ENCODE results near the gene RAMP3.
"Not testable (repeated sequence)": the region's sequence is repeated elsewhere in the genome, so short reads cannot be mapped to it uniquely, and the experiment has no call there.

RAMP3 gene

GRCh38 chr7:45193828-45194227, 36.2 kb downstream of the RAMP3 start:
- DNase-seq (ENCODE audit: low spot score): no peak

- DNase-seq (ENCODE audit: low spot score): no peak
Measured at GRCh38 chr7:45196374-45196773, 38.8 kb downstream of the RAMP3 start.

GRCh38 chr7:45197461-45197860, 39.9 kb downstream of the RAMP3 start:
- DNase-seq (ENCODE audit: low spot score): no peak

- DNase-seq (ENCODE audit: low spot score): no peak
Measured at GRCh38 chr7:45198986-45199385, 41.4 kb downstream of the RAMP3 start.

GRCh38 chr7:45199506-45199905, 41.9 kb downstream of the RAMP3 start:
- DNase-seq (ENCODE audit: low spot score): no peak

- DNase-seq (ENCODE audit: low spot score): no peak
Measured at GRCh38 chr7:45202625-45203024, 45.0 kb downstream of the RAMP3 start.

- no peak for DNase-seq (ENCODE audit: low spot score)
Measured at GRCh38 chr7:45203036-45203435, 45.4 kb downstream of the RAMP3 start.

GRCh38 chr7:45203459-45203858, 45.9 kb downstream of the RAMP3 start:
- DNase-seq (ENCODE audit: low spot score): no peak

GRCh38 chr7:45203936-45204445, 46.4 kb downstream of the RAMP3 start:
- no peak for DNase-seq (ENCODE audit: low spot score)

GRCh38 chr7:45206266-45206665, 48.7 kb downstream of the RAMP3 start:
- DNase-seq (ENCODE audit: low spot score): not testable (repeated sequence)

- DNase-seq (ENCODE audit: low spot score): not testable (repeated sequence)
Measured at GRCh38 chr7:45209909-45210308, 52.3 kb downstream of the RAMP3 start.

GRCh38 chr7:45211066-45211465, 53.5 kb downstream of the RAMP3 start:
- DNase-seq (ENCODE audit: low spot score): no peak

GRCh38 chr7:45211958-45212357, 54.4 kb downstream of the RAMP3 start:
- DNase-seq (ENCODE audit: low spot score): no peak

- DNase-seq (ENCODE audit: low spot score): no peak
Measured at GRCh38 chr7:45212606-45213005, 55.0 kb downstream of the RAMP3 start.

GRCh38 chr7:45215601-45216062, 58.0 kb downstream of the RAMP3 start:
- no peak for DNase-seq (ENCODE audit: low spot score)

- no peak for DNase-seq (ENCODE audit: low spot score)
Measured at GRCh38 chr7:45216181-45216580, 58.6 kb downstream of the RAMP3 start.

- DNase-seq (ENCODE audit: low spot score): no peak
Measured at GRCh38 chr7:45216622-45217165, 59.1 kb downstream of the RAMP3 start.

- peak; percentile 36 for DNase-seq (ENCODE audit: low spot score)
Measured at GRCh38 chr7:45217358-45217757, 59.8 kb downstream of the RAMP3 start.

GRCh38 chr7:45219130-45219529, 61.5 kb downstream of the RAMP3 start:
- DNase-seq (ENCODE audit: low spot score): no peak

GRCh38 chr7:45219801-45220435, 62.3 kb downstream of the RAMP3 start:
- DNase-seq (ENCODE audit: low spot score): no peak

- no peak for DNase-seq (ENCODE audit: low spot score)
Measured at GRCh38 chr7:45220846-45221618, 63.4 kb downstream of the RAMP3 start.

- no peak for DNase-seq (ENCODE audit: low spot score)
Measured at GRCh38 chr7:45221896-45222604, 64.5 kb downstream of the RAMP3 start.
